ENCODE data around the gene EXO1.

DNA sequence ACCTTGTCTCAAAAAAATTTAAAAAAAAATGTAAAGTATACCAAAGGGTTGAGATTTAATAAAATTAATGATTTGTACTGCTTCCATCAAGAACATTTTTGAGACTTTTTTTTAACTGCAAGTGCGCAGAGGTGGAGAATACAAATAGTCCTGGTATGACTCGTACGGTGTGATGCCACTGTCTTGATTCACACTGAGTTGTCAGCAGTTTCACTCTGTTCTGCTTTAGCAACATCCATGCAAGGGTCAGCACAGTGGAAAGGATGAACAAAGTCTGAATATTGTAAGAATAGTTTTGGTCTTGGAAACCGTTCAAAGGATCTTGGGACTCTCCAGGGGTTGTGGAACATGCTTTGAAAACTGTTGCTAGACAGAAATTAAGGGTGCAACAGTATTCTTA lies 40.2 kb downstream of the EXO1 start:
- TF ChIP-seq EZH2phosphoT487 (IDR thresholded peaks at IDR 0.05; ENCODE audit: insufficient read depth, low read depth), result no peak
- no peak for TF ChIP-seq EZH2 (IDR thresholded peaks at IDR 0.05; ENCODE audit: insufficient read depth, poor library complexity, severe bottlenecking)

Data from GM23248 (cell line).